ENCODE measurements around the gene CHD6. TPM values are rescaled to one million over a fixed set of nuclear protein-coding genes. Genes with fewer than 3 reads are reported as not detected.
A peak's percentile ranks its signal among the peaks of the same experiment; 100 is the strongest.

CHD6 gene
- total and polyA plus RNA-seq, 2 experiments from 2014 or later: 12.6 to 24.9 TPM

GRCh38 chr20:41391587-41392001 lies 226.6 kb downstream of the CHD6 start:
- H3K9ac ChIP-seq: no peak overlapping the region
- no peaks in the 10 kb centered on the region for H3K27me3 ChIP-seq (replicated peaks; ENCODE audit: insufficient read depth)
- DNase-seq: no peak
- no peak overlapping the region for H3K4me2 ChIP-seq (ENCODE audit: unreplicated experiment)
- WGBS, 2 experiments (ENCODE audit: low coverage in 1 of 2, low lambda C conversion rate in 2 of 2, missing lambda C conversion rate in 2 of 2): 97% methylated on average over 10 of the region's 10 CpGs
- no peaks in the 10 kb centered on the region for H3K79me2 ChIP-seq (ENCODE audit: insufficient read depth)
- no peak overlapping the region for H3K27ac ChIP-seq
- H3F3A ChIP-seq (ENCODE audit: insufficient read depth): no peaks in the 10 kb centered on the region
- in situ Hi-C loops (cut with MboI): no loop called here
- H4K20me1 ChIP-seq (ENCODE audit: insufficient read depth): no peaks in the 10 kb centered on the region
- H3K4me1 ChIP-seq (ENCODE audit: insufficient read depth): no peaks in the 10 kb centered on the region
- H3K9me2 ChIP-seq (ENCODE audit: insufficient read depth): no peaks in the 10 kb centered on the region
- TF ChIP-seq EZH2 (IDR thresholded peaks at IDR 0.05; ENCODE audit: insufficient read depth, poor library complexity, severe bottlenecking) (no peak), EZH2phosphoT487 (IDR thresholded peaks at IDR 0.05; ENCODE audit: insufficient read depth, low read depth) (no peak)
- no peaks in the 10 kb centered on the region for H3K36me3 ChIP-seq (ENCODE audit: low read depth)
- H3K9me3 ChIP-seq (ENCODE audit: low read depth): no peaks in the 10 kb centered on the region
- H3K4me3 ChIP-seq: no peak overlapping the region
- H2AFZ ChIP-seq: no peak overlapping the region

- no peak overlapping the region for H3K4me3 ChIP-seq
- H3K9me2 ChIP-seq (ENCODE audit: insufficient read depth): no peaks in the 10 kb centered on the region
- H3K27me3 ChIP-seq (replicated peaks; ENCODE audit: insufficient read depth): no peaks in the 10 kb centered on the region
- no peak overlapping the region for H3K4me2 ChIP-seq (ENCODE audit: unreplicated experiment)
- no peak for DNase-seq
- no peaks in the 10 kb centered on the region for H3K9me3 ChIP-seq (ENCODE audit: low read depth)
- no peak overlapping the region for H3K27ac ChIP-seq
- in situ Hi-C loops (cut with MboI): no loop called here
- H3K79me2 ChIP-seq (ENCODE audit: insufficient read depth): no peaks in the 10 kb centered on the region
- WGBS, 2 experiments (ENCODE audit: low coverage in 1 of 2, low lambda C conversion rate in 2 of 2, missing lambda C conversion rate in 2 of 2): 94 to 95% methylated on average over 3 of the region's 3 CpGs
- H3F3A ChIP-seq (ENCODE audit: insufficient read depth): no peaks in the 10 kb centered on the region
- H3K9ac ChIP-seq: no peak overlapping the region
- no peaks in the 10 kb centered on the region for H4K20me1 ChIP-seq (ENCODE audit: insufficient read depth)
- H2AFZ ChIP-seq: no peak overlapping the region
- no peaks in the 10 kb centered on the region for H3K4me1 ChIP-seq (ENCODE audit: insufficient read depth)
- TF ChIP-seq EZH2 (IDR thresholded peaks at IDR 0.05; ENCODE audit: insufficient read depth, poor library complexity, severe bottlenecking): no peak
- H3K36me3 ChIP-seq (ENCODE audit: low read depth): no peaks in the 10 kb centered on the region
Observed at GRCh38 chr20:41390889-41391288, 227.3 kb downstream of the CHD6 start.

- no peaks in the 10 kb centered on the region for H3K27me3 ChIP-seq (replicated peaks; ENCODE audit: insufficient read depth)
- H3K4me3 ChIP-seq: no peak overlapping the region
- in situ Hi-C loops (cut with MboI): no loop called here
- H3F3A ChIP-seq (ENCODE audit: insufficient read depth): no peaks in the 10 kb centered on the region
- no peak overlapping the region for H3K4me2 ChIP-seq (ENCODE audit: unreplicated experiment)
- H3K27ac ChIP-seq: no peak overlapping the region
- no peaks in the 10 kb centered on the region for H4K20me1 ChIP-seq (ENCODE audit: insufficient read depth)
- DNase-seq: no peak
- H3K9ac ChIP-seq: no peak overlapping the region
- no peaks in the 10 kb centered on the region for H3K9me2 ChIP-seq (ENCODE audit: insufficient read depth)
- H3K4me1 ChIP-seq (ENCODE audit: insufficient read depth): no peaks in the 10 kb centered on the region
- H3K79me2 ChIP-seq (ENCODE audit: insufficient read depth): no peaks in the 10 kb centered on the region
- WGBS, 2 experiments (ENCODE audit: low coverage in 1 of 2, low lambda C conversion rate in 2 of 2, missing lambda C conversion rate in 2 of 2): 40 to 42% methylated on average over 9 of the region's 9 CpGs
- no peak for TF ChIP-seq EZH2phosphoT487 (IDR thresholded peaks at IDR 0.05; ENCODE audit: insufficient read depth, low read depth)
- no peaks in the 10 kb centered on the region for H3K36me3 ChIP-seq (ENCODE audit: low read depth)
- no peaks in the 10 kb centered on the region for H3K9me3 ChIP-seq (ENCODE audit: low read depth)
- no peak overlapping the region for H2AFZ ChIP-seq
Observed at GRCh38 chr20:41387444-41387851, 230.7 kb downstream of the CHD6 start.

- Histone ChIP-seq H3K4me1 (ENCODE audit: insufficient read depth) (no peaks in the 10 kb centered on the region), H4K20me1 (ENCODE audit: insufficient read depth) (no peaks in the 10 kb centered on the region), H3K27ac (no peak overlapping the region), H3K9ac (no peak overlapping the region), H3K9me3 (ENCODE audit: low read depth) (no peaks in the 10 kb centered on the region), H3K9me2 (ENCODE audit: insufficient read depth) (no peaks in the 10 kb centered on the region), H3K79me2 (ENCODE audit: insufficient read depth) (no peaks in the 10 kb centered on the region), H2AFZ (no peak overlapping the region), H3K4me3 (no peak overlapping the region), H3K27me3 (replicated peaks; ENCODE audit: insufficient read depth) (0 out of 2 replicates have a peak, but pooled peaks cover 3% of the 10 kb centered on the region), H3K36me3 (ENCODE audit: low read depth) (no peaks in the 10 kb centered on the region), H3F3A (ENCODE audit: insufficient read depth) (no peaks in the 10 kb centered on the region), H3K4me2 (ENCODE audit: unreplicated experiment) (no peak overlapping the region)
- in situ Hi-C loops (cut with MboI): no loop called here
- 29% methylated on average over 14 of the region's 14 CpGs for WGBS, 2 experiments (ENCODE audit: low coverage in 1 of 2, low lambda C conversion rate in 2 of 2, missing lambda C conversion rate in 2 of 2)
- peak; percentile 33 for DNase-seq
- TF ChIP-seq EZH2phosphoT487 (IDR thresholded peaks at IDR 0.05; ENCODE audit: insufficient read depth, low read depth) (no peak), EZH2 (IDR thresholded peaks at IDR 0.05; ENCODE audit: insufficient read depth, poor library complexity, severe bottlenecking) (no peak)
Observed at GRCh38 chr20:41386502-41387427, 231.4 kb downstream of the CHD6 start.
